ENCODE measurements around the gene AK4.

Gene AK4

GRCh38 chr1:65149351-65150107 lies 1.5 kb downstream of the AK4 start:
- Histone ChIP-seq H3K27ac (no peak overlapping the region), H3K4me3 (ENCODE audit: low read depth, low read length) (peak overlapping the region; percentile 60), H3K36me3 (replicated peaks) (no peaks in the 10 kb centered on the region), H3K27me3 (replicated peaks) (no peaks in the 10 kb centered on the region)
- TF ChIP-seq, protein P1, sequence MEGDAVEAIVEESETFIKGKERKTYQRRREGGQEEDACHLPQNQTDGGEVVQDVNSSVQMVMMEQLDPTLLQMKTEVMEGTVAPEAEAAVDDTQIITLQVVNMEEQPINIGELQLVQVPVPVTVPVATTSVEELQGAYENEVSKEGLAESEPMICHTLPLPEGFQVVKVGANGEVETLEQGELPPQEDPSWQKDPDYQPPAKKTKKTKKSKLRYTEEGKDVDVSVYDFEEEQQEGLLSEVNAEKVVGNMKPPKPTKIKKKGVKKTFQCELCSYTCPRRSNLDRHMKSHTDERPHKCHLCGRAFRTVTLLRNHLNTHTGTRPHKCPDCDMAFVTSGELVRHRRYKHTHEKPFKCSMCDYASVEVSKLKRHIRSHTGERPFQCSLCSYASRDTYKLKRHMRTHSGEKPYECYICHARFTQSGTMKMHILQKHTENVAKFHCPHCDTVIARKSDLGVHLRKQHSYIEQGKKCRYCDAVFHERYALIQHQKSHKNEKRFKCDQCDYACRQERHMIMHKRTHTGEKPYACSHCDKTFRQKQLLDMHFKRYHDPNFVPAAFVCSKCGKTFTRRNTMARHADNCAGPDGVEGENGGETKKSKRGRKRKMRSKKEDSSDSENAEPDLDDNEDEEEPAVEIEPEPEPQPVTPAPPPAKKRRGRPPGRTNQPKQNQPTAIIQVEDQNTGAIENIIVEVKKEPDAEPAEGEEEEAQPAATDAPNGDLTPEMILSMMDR (IDR thresholded peaks at IDR 0.05; ENCODE audit: low read depth, low read length, missing control alignments): no peak
- in situ Hi-C loops (cut with HindIII; ENCODE audit: low pct_ligation_motif_present, low sequenced_read_pairs): no loop called here
- no peak for DNase-seq

DNA sequence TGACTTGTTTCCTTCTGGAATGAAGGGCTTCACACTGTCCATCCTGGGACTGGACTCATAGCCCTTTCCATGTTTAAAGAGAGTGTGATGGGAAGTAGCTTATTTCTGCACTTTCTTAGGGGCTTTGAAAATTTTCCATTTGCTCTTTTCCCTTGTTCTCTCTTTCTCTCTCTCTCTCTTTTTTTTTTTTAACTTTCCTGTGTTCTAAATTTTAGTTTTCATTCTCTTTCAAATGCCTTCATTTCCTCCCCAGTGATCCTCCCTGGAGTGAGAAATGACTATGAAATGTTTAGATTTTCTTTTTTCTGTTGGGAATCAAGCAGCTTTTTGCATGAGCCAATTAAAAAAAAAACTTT lies 2.1 kb downstream of the AK4 start:
- in situ Hi-C loops (cut with HindIII; ENCODE audit: low pct_ligation_motif_present, low sequenced_read_pairs): no loop called here

DNA sequence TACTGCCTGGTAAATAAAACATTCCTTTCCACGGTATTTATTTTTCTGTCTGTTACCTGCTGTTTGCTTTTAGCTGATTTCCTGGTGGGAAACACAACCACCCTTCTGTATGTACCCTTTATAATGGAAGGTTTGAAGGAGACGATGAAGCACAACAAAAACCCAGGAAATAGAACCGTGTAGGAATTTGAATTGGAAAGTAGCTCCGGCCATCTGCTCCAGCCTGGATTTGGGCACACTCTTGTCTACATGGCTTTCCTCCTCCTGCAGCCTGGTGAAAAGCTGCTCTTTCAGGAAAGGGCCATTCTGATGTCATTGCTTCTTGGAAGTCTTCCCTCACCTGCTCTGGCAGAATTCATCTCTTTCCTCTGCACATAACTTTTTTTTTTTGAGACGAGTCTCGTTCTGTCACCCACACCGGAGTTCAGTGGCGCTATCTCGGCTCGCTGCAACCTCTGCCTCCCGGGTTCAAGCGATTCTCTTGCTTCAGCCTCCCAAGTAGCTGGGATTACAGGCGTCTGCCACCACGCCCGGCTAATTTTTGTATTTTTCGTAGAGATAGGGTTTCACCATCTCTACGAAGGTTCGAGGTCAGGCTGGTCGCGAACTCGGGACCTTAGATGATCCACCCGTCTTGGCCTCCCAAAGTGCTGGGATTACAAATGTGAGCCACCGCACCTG lies 2.7 kb downstream of the AK4 start:
- Histone ChIP-seq H3K27ac (no peak overlapping the region), H3K36me3 (replicated peaks) (no peaks in the 10 kb centered on the region), H3K27me3 (replicated peaks) (no peaks in the 10 kb centered on the region), H3K4me3 (ENCODE audit: low read depth, low read length) (no peak overlapping the region)
- in situ Hi-C loops (cut with HindIII; ENCODE audit: low pct_ligation_motif_present, low sequenced_read_pairs): no loop called here
- TF ChIP-seq, protein P1 (IDR thresholded peaks at IDR 0.05; ENCODE audit: low read depth, low read length, missing control alignments): no peak
- DNase-seq: no peak

More for the DNA sequence above, 2.1 kb downstream of the AK4 start:
- no peaks in the 10 kb centered on the region for H3K27me3 ChIP-seq (replicated peaks)
- no peak overlapping the region for H3K4me3 ChIP-seq (ENCODE audit: low read depth, low read length)
- no peak for DNase-seq
- no peaks in the 10 kb centered on the region for H3K36me3 ChIP-seq (replicated peaks)
- TF ChIP-seq, protein P1 (IDR thresholded peaks at IDR 0.05; ENCODE audit: low read depth, low read length, missing control alignments): no peak
- no peak overlapping the region for H3K27ac ChIP-seq

DNA sequence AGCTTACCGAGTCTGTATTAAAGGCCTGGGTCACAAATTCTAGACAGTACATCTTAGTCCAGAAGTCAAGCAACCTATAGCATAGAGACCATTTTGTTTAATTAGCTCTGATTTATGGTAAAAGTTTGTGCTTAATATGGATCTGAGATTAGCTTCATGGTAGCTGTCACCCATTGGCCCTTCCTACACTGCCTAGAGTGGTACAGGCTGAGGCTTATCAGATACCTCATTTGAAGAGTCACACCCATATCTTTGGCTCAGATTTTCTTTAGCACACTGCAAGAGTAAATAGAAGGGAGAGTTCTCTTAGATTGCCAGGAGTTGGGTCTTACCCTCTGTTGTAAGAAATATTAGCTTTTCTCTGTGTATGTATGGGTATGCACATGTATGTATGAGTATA lies 3.6 kb downstream of the AK4 start:
- DNase-seq: no peak
- no peak overlapping the region for H3K4me3 ChIP-seq (ENCODE audit: low read depth, low read length)
- in situ Hi-C loops (cut with HindIII; ENCODE audit: low pct_ligation_motif_present, low sequenced_read_pairs): no loop called here
- H3K27ac ChIP-seq: no peak overlapping the region
- H3K36me3 ChIP-seq (replicated peaks): no peaks in the 10 kb centered on the region
- TF ChIP-seq, protein P1 (IDR thresholded peaks at IDR 0.05; ENCODE audit: low read depth, low read length, missing control alignments): no peak
- H3K27me3 ChIP-seq (replicated peaks): no peaks in the 10 kb centered on the region

GRCh38 chr1:65153635-65154034 lies 5.6 kb downstream of the AK4 start:
- H3K36me3 ChIP-seq (replicated peaks): no peaks in the 10 kb centered on the region
- TF ChIP-seq, protein P1 (IDR thresholded peaks at IDR 0.05; ENCODE audit: low read depth, low read length, missing control alignments): no peak
- in situ Hi-C loops (cut with HindIII; ENCODE audit: low pct_ligation_motif_present, low sequenced_read_pairs): no loop called here
- H3K27me3 ChIP-seq (replicated peaks): no peaks in the 10 kb centered on the region
- DNase-seq: no peak
- no peak overlapping the region for H3K4me3 ChIP-seq (ENCODE audit: low read depth, low read length)
- H3K27ac ChIP-seq: no peak overlapping the region
